SK-N-SH (cell line): ENCODE measurements around the gene ARMH4. TPM values are rescaled to one million over a fixed set of nuclear protein-coding genes. Genes with fewer than 3 reads are reported as not detected.

ENCODE experiments used
- CTCF ChIA-PET: fragments of 300-600, 350-600 bp; formaldehyde crosslinking; extraction: SDS; loops from one replicate; lab custom pipeline; 2021; lab: Yijun Ruan, JAX
- POLR2A ChIA-PET: fragments of 350-600 bp; sonication (Branson Sonifier 250); formaldehyde crosslinking; extraction: SDS; loops from one replicate; lab custom pipeline; 2020; ENCODE audit warnings: antibody characterized with exemption, inconsistent platforms; lab: Yijun Ruan, JAX
- DNase-seq: peaks from one replicate; pipeline ENCODE4 v3.0.0; 2012
- H2AFZ ChIP-seq: fragments of 200-600 bp; sonication (generic); 2 replicates; pipeline ENCODE4 v1.8.1; 2016; ENCODE audit warnings: antibody characterized with exemption, mild to moderate bottlenecking, low read depth
- H3F3A ChIP-seq: fragments of 200-600 bp; sonication (generic); replicated peaks from 2 replicates; pipeline ENCODE3; 2016; ENCODE audit warnings: antibody characterized with exemption, mild to moderate bottlenecking; ENCODE audit not compliant: insufficient read depth
- H3K27ac ChIP-seq, 2 experiments: fragments of 200-500 bp in 1 of 2; fragments of 200-600 bp in 1 of 2; sonication (Bioruptor generic) in 1 of 2; sonication (generic), shearing (Covaris generic) in 1 of 2; 2 replicates each; pipeline versions ENCODE4 v1.5.1 to v1.6.1; 2014 to 2016; ENCODE audit warnings: low read depth in 2 of 2, inconsistent platforms in 1 of 2, low read length in 1 of 2, mild to moderate bottlenecking in 1 of 2, mixed read lengths in 1 of 2
- H3K27me3 ChIP-seq: fragments of 200-600 bp; sonication (generic), shearing (Covaris generic); 2 replicates; pipeline ENCODE4 v1.6.1; 2016; ENCODE audit warnings: mixed run types; ENCODE audit not compliant: insufficient read depth
- H3K36me3 ChIP-seq, 2 experiments: fragments of 200-500 bp in 1 of 2; fragments of 200-600 bp in 1 of 2; sonication (Bioruptor generic) in 1 of 2; sonication (generic) in 1 of 2; replicated peaks in 1 of 2; 2 replicates each; pipeline versions ENCODE3 to v1.5.1; 2014 to 2016; ENCODE audit warnings: low read length in 1 of 2, mild to moderate bottlenecking in 1 of 2; ENCODE audit not compliant: insufficient read depth in 2 of 2, control insufficient read depth in 1 of 2
- H3K4me1 ChIP-seq, 2 experiments: fragments of 200-500 bp in 1 of 2; fragments of 200-600 bp in 1 of 2; sonication (Bioruptor generic) in 1 of 2; sonication (generic), shearing (Covaris generic) in 1 of 2; 2 replicates each; pipeline versions ENCODE4 v1.5.1 to v1.6.1; 2014 to 2016; ENCODE audit warnings: low read depth in 1 of 2, low read length in 1 of 2, mixed run types in 1 of 2; ENCODE audit not compliant: insufficient read depth in 2 of 2, control insufficient read depth in 1 of 2
- H3K4me2 ChIP-seq: fragments of 200-600 bp; sonication (generic), shearing (Covaris generic); 2 replicates; pipeline ENCODE4 v1.6.1; 2017; ENCODE audit warnings: mixed run types
- H3K4me3 ChIP-seq, 2 experiments: fragments of 200-500 bp in 1 of 2; fragments of 200-600 bp in 1 of 2; sonication (Bioruptor generic) in 1 of 2; sonication (generic), shearing (Covaris generic) in 1 of 2; 2 replicates each; pipeline versions ENCODE4 v1.5.1 to v1.8.1; 2014 to 2016; ENCODE audit warnings: low read depth in 2 of 2, inconsistent platforms in 1 of 2, low read length in 1 of 2, mild to moderate bottlenecking in 1 of 2, mixed read lengths in 1 of 2, moderate library complexity in 1 of 2
- H3K79me2 ChIP-seq: fragments of 200-600 bp; sonication (generic); 2 replicates; pipeline ENCODE4 v1.8.1; 2017; ENCODE audit warnings: mild to moderate bottlenecking; ENCODE audit not compliant: insufficient read depth
- H3K9ac ChIP-seq: fragments of 200-600 bp; sonication (generic); 2 replicates; pipeline ENCODE4 v1.6.1; 2017; ENCODE audit warnings: mixed run types
- H3K9me2 ChIP-seq: fragments of 200-600 bp; sonication (generic); 2 replicates; pipeline ENCODE4 v1.6.1; 2017; ENCODE audit warnings: mixed run types
- H3K9me3 ChIP-seq: fragments of 200-600 bp; sonication (generic); 2 replicates; pipeline ENCODE4 v1.6.1; 2017; ENCODE audit warnings: mixed run types, mild to moderate bottlenecking, moderate library complexity
- H4K20me1 ChIP-seq: fragments of 200-600 bp; sonication (generic); 2 replicates; pipeline ENCODE4 v1.6.1; 2017; ENCODE audit warnings: mild to moderate bottlenecking, mixed run types; ENCODE audit not compliant: insufficient read depth
- CTCF ChIP-seq: fragments of 200-600 bp; sonication (generic); IDR thresholded peaks from 2 replicates; pipeline ENCODE4 v1.6.1; 2017; ENCODE audit warnings: antibody characterized with exemption, mild to moderate bottlenecking, moderate library complexity
- EP300 ChIP-seq, 2 experiments: IDR thresholded peaks; 2 replicates each; pipeline versions ENCODE4 v1.4.0 to v1.6.1; 2012; ENCODE audit warnings: borderline replicate concordance in 1 of 2, low read depth in 1 of 2, low read length in 1 of 2
- EZH2phosphoT487 ChIP-seq: fragments of 200-600 bp; sonication (generic); IDR thresholded peaks from 2 replicates; pipeline ENCODE4 v1.6.1; 2017; ENCODE audit warnings: low read depth, mixed run types, mild to moderate bottlenecking, antibody characterized with exemption, moderate library complexity, borderline replicate concordance
- GATA2 ChIP-seq: sonication (generic); formaldehyde crosslinking; IDR thresholded peaks from 2 replicates; pipeline ENCODE4 v1.5.0; 2020; ENCODE audit warnings: mild to moderate bottlenecking, missing genetic modification reagents
- MXI1 ChIP-seq: IDR thresholded peaks from 2 replicates; pipeline ENCODE4 v1.6.1; 2012; ENCODE audit warnings: mild to moderate bottlenecking, low read depth, low read length, improper control_type of control experiment
- NFIC ChIP-seq: IDR thresholded peaks from 2 replicates; pipeline ENCODE4 v1.4.0; 2012; ENCODE audit warnings: borderline replicate concordance
- NRF1 ChIP-seq: IDR thresholded peaks from 2 replicates; pipeline ENCODE4 v1.6.1; 2012; ENCODE audit warnings: low read depth, mild to moderate bottlenecking, low read length
- PBX3 ChIP-seq: IDR thresholded peaks from 2 replicates; pipeline ENCODE4; 2012
- RAD21 ChIP-seq: IDR thresholded peaks from 2 replicates; pipeline ENCODE4 v1.6.1; 2012; ENCODE audit warnings: mild to moderate bottlenecking, low read length
- REST ChIP-seq: IDR thresholded peaks from 2 replicates; pipeline ENCODE4 v1.6.1; 2012; ENCODE audit warnings: mild to moderate bottlenecking, low read depth, low read length, moderate library complexity
- RFX5 ChIP-seq: IDR thresholded peaks from 2 replicates; pipeline ENCODE4 v1.6.1; 2012; ENCODE audit warnings: mild to moderate bottlenecking, improper control_type of control experiment, low read length
- RXRA ChIP-seq: IDR thresholded peaks from 2 replicates; pipeline ENCODE4 v1.4.0; 2012; ENCODE audit warnings: low read depth, mild to moderate bottlenecking, borderline replicate concordance
- SIN3A ChIP-seq: IDR thresholded peaks from 2 replicates; pipeline ENCODE4 v1.6.1; 2012; ENCODE audit warnings: low read depth, mild to moderate bottlenecking, low read length, moderate library complexity, borderline replicate concordance
- TCF12 ChIP-seq: IDR thresholded peaks from 2 replicates; pipeline ENCODE4 v1.4.0; 2012
- TEAD4 ChIP-seq: IDR thresholded peaks from 2 replicates; pipeline ENCODE4 v1.4.0; 2012; ENCODE audit warnings: mild to moderate bottlenecking, borderline replicate concordance; ENCODE audit not compliant: insufficient read depth
- USF2 ChIP-seq: fragments of 150-350 bp; IDR thresholded peaks from 2 replicates; pipeline ENCODE4 v1.6.1; 2017; ENCODE audit warnings: antibody characterized with exemption, low read length, low read depth, borderline replicate concordance
- ZBTB33 ChIP-seq: IDR thresholded peaks from 2 replicates; pipeline ENCODE4 v1.4.0; 2012; ENCODE audit warnings: low read depth, borderline replicate concordance
- WGBS: methylation state at CpG from one replicate; pipeline ENCODE4 v1.1.6; 2017; ENCODE audit warnings: low lambda C conversion rate; 5-methylcytosine and 5-hydroxymethylcytosine counted together
- polyA plus RNA-seq, 3 experiments: library from polyadenylated mRNA; depleted of rRNA; stranded (reverse); fragments of >200 nt; gene quantifications; 2 replicates each; pipeline ENCODE4 v1.2.3, GENCODE V29; 2012

Gene ARMH4
- polyA plus RNA-seq, 1 of the 3 experiments (the other 2 are of a cell fraction), result 0.39 TPM

GRCh38 chr14:57974896-57975295 lies 177.1 kb downstream of the ARMH4 start:
- TF ChIP-seq TEAD4 (no peak), PBX3 (no peak), RXRA (no peak), TCF12 (no peak), NRF1 (no peak), CTCF (no peak), EZH2phosphoT487 (no peak), RAD21 (no peak), REST (no peak), GATA2 (CRISPR knock-in tag) (no peak)
- no peaks in the 10 kb centered on the region for H3F3A ChIP-seq
- H3K4me2 ChIP-seq, result no peak overlapping the region
- 0% methylated on average over 1 of the region's 1 CpG for WGBS
- no peaks in the 10 kb centered on the region for H3K9me2 ChIP-seq
- no peak overlapping the region for H3K9ac ChIP-seq
- no peak for DNase-seq
- no peaks in the 10 kb centered on the region for H3K36me3 ChIP-seq
- H3K4me3 ChIP-seq, result no peak overlapping the region
- H3K27ac ChIP-seq, result no peak overlapping the region
- ChIA-PET POLR2A (no interaction called here), CTCF (no interaction called here)
- no peaks in the 10 kb centered on the region; the same call in 1 of the 2 replicates for H3K27me3 ChIP-seq
- H4K20me1 ChIP-seq, result no peaks in the 10 kb centered on the region
- no peak overlapping the region for H2AFZ ChIP-seq
- H3K79me2 ChIP-seq, result no peaks in the 10 kb centered on the region
- H3K9me3 ChIP-seq, result no peaks in the 10 kb centered on the region
- H3K4me1 ChIP-seq, result no peaks in the 10 kb centered on the region

- H2AFZ ChIP-seq, result no peak overlapping the region
- no peaks in the 10 kb centered on the region for H3K27me3 ChIP-seq
- H3K79me2 ChIP-seq, result no peaks in the 10 kb centered on the region
- no peak overlapping the region for H3K27ac ChIP-seq
- no peak overlapping the region for H3K9ac ChIP-seq
- no peaks in the 10 kb centered on the region for H4K20me1 ChIP-seq
- H3K4me1 ChIP-seq, result no peaks in the 10 kb centered on the region
- no peaks in the 10 kb centered on the region for H3K9me2 ChIP-seq
- ChIA-PET CTCF (no interaction called here), POLR2A (no interaction called here)
- H3K9me3 ChIP-seq, result no peaks in the 10 kb centered on the region
- no peaks in the 10 kb centered on the region for H3K36me3 ChIP-seq
- no peak for DNase-seq
- no peak overlapping the region for H3K4me3 ChIP-seq
- 0% methylated on average over 3 of the region's 3 CpGs for WGBS
- H3K4me2 ChIP-seq, result no peak overlapping the region
- H3F3A ChIP-seq, result no peaks in the 10 kb centered on the region
- TF ChIP-seq RFX5 (no peak), USF2 (no peak), SIN3A (no peak), MXI1 (no peak), EP300 (IDR thresholded peaks at IDR 0.05; ENCODE audit: borderline replicate concordance in 1 of 2, low read depth in 1 of 2, low read length in 1 of 2) (no peak), NFIC (no peak), ZBTB33 (no peak), EZH2phosphoT487 (no peak)
Measured at GRCh38 chr14:57970594-57970993, 181.4 kb downstream of the ARMH4 start.
